Placental epithelial cell (primary cell): ENCODE measurements around the gene ALDH1L1. TPM values are rescaled to one million over a fixed set of nuclear protein-coding genes. Genes with fewer than 3 reads are reported as not detected.
A peak's percentile ranks its signal among the peaks of the same experiment; 100 is the strongest.

Experiments
- small RNA-seq: library from RNA; depleted of rRNA; stranded (forward); fragments of <200 nt; gene quantifications from one replicate; pipeline ENCODE3, GENCODE V24; 2012
- total RNA-seq: library from RNA; depleted of rRNA; stranded (reverse); fragments of >200 nt; gene quantifications from 2 replicates; pipeline ENCODE4 v1.2.3, GENCODE V29; 2012

ALDH1L1 gene
- 0.39 and 0.98 TPM in 2 replicates for total RNA-seq

DNA sequence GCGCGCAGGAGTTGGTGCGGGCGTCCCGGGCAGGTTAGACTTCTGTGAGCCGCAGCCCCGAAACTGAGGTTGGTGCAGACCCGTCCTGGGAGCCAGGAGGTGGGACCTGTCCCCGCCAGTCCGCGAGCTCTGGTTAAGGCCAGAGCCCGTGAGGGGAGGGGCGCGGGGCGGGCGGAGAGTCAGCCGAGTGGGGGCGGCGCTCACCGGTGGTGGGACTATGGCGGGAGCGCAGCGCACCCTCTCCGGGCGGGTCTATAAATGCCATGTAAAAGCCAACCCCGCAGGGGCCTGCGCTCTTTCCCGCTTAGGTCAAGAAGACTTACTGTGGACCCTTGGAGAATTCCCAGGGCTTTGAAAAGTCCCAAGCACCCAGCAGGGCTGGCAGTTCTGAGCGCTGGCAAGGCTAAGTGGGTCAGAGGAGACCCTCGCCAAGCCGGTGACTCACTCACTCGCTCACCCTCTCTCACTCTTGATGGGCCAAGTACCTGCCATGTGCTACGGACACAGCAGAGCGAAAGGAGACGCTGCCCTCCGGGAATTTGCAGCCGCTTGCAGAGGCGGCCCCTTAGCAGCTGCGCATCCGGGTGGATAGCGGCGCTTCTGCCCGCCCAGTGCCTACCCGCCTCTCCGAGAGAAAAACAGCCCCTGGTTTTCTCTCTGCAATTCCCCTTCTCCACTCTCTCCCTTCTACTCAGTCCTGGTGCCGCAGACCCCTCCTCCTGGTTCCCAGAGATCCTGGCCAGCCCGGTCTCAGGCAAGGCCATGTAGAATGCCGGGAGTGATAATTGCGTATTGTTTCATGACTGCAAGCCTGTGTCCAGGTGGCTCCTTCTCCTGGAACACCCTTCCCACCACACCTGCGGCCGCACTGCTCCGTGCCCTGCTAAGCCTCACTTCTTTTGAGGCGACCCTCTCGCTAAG lies at the start of gene ALDH1L1:
Gene ALDH1L1 (minus strand): TSS at position 110 of the 921 bp plus-strand sequence. CDS start 19,607 bp downstream, outside the sequence.

DNA sequence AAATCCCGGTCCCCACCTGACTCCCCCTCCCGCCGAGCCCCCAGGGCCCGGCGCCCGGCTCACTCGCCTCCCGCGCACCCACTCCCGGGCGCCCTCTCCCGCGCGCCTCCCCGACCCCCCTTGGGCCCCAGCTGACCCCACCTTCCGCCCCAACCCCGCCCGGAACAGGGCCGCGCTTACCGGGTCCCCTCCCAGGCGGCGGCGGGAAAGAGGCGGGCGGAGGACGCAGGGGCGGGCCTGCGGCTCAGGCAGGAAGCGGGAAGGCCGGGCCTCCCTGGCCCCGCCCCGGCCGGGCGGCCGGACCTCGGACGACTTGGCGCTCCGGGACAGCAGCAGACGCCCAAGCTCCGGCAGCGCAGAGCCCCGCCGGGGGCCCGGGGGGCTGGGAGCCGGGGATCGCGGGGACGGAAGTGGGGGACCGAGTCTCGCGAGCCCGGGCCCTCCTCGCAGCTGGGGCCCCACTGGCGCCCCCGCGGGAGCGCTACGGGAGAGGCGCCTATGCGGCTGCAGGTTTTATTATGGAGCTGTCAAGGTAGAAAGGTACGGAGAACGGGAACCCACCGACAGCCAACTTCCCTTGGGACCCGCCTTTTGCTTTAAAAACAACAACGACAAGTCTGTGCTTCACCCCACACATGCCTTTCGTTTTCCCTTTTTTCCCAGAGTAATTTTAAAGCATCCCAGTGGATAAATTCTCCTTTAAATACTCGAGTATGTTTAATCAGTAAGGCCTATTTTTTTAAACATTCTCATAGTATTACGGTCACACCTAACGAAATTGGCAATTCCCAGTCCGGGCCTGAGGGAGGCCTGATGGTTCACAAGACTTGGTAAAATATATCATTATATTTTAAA lies 96.2 kb downstream of the ALDH1L1 start, which contains the start of gene SLC41A3:
Gene SLC41A3 (minus strand): TSS at position 212 of the 855 bp plus-strand sequence. CDS start 15,905 bp downstream, outside the sequence.

Small RNA genes within 50 kb of the gene (small RNA-seq; reads per million reads assigned to genes)
- 0.40 reads per million, percentile 18 among the genes with 10 or more reads in this experiment for gene RNU1-30P

Other genes starting within 250 kb of the ALDH1L1 start
- gene ROPN1B, start 211.4 kb downstream of the ALDH1L1 start, total RNA-seq: not detected in 2 replicates
- gene SLC41A3, start 96.5 kb downstream of the ALDH1L1 start, total RNA-seq: 45.5 and 55.0 TPM in 2 replicates
- under 0.01 TPM in 1 of 2 replicates, not detected in the other for gene KLF15, start 176.8 kb upstream of the ALDH1L1 start, total RNA-seq
- gene CFAP100, start 214.3 kb upstream of the ALDH1L1 start, total RNA-seq: not detected in 2 replicates